ENCODE results near the gene WDR82.

DNA sequence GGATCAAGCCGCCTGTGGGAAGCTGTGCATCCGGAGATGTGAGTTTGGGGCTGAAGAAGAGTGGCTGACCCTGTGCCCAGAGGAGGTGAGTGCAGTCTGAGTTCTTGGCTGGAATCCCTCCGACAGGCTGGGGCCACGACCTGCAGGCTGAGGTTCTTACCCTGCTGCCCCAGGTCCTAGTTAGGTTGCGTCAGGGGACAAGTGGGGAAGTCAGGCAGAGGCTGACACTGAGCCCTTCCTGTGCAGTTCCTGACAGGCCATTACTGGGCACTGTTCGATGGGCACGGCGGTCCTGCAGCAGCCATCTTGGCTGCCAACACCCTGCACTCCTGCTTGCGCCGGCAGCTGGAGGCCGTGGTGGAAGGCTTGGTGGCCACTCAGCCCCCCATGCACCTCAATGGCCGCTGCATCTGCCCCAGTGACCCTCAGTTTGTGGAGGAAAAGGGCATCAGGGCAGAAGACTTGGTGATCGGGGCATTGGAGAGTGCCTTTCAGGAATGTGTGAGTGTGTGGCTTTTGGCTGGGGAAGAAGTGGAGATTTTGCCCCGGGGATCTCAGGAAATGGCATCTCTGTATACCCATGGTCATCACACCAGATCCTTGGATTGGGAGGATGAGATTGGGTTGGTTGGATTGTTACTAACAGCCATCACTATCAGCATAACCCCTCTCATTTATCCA, 31.6 kb downstream of the WDR82 start:
- no peak for TF ChIP-seq EZH2 (IDR thresholded peaks at IDR 0.05; ENCODE audit: low read length, missing control alignments)
- TF ChIP-seq, protein P1, sequence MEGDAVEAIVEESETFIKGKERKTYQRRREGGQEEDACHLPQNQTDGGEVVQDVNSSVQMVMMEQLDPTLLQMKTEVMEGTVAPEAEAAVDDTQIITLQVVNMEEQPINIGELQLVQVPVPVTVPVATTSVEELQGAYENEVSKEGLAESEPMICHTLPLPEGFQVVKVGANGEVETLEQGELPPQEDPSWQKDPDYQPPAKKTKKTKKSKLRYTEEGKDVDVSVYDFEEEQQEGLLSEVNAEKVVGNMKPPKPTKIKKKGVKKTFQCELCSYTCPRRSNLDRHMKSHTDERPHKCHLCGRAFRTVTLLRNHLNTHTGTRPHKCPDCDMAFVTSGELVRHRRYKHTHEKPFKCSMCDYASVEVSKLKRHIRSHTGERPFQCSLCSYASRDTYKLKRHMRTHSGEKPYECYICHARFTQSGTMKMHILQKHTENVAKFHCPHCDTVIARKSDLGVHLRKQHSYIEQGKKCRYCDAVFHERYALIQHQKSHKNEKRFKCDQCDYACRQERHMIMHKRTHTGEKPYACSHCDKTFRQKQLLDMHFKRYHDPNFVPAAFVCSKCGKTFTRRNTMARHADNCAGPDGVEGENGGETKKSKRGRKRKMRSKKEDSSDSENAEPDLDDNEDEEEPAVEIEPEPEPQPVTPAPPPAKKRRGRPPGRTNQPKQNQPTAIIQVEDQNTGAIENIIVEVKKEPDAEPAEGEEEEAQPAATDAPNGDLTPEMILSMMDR (conservative IDR thresholded peaks at IDR 0.05 in 1 of 2, IDR thresholded peaks at IDR 0.05 in 1 of 2; ENCODE audit: low read depth in 1 of 2, low read length in 2 of 2) = no peak

Data from fibroblast of lung (primary cell).